ENCODE data around the gene IL36B.

- TF ChIP-seq CTCF (IDR thresholded peaks at IDR 0.05), result no peak
- TF ChIP-seq POLR2A (IDR thresholded peaks at IDR 0.05), result no peak
Measured at GRCh38 chr2:112979731-112980130, 72.9 kb downstream of the IL36B start.

All from body of pancreas (tissue), 4 donors.